Loucy (cell line): Measurements from ENCODE around the gene FAM131B.

Experiments
- EZH2phosphoT487 ChIP-seq: fragments of 200-600 bp; IDR thresholded peaks from 2 replicates; pipeline ENCODE4 v1.6.1; 2018; ENCODE audit warnings: antibody characterized with exemption, mild to moderate bottlenecking, moderate library complexity, borderline replicate concordance
- TF ChIP-seq, protein P1 (sequence below): fragments of 200-600 bp; sonication (generic); conservative IDR thresholded peaks from 2 replicates; pipeline ENCODE4 v1.5.1; 2014; ENCODE audit warnings: mild to moderate bottlenecking, antibody characterized with exemption, low read length

- TF ChIP-seq, protein P1, sequence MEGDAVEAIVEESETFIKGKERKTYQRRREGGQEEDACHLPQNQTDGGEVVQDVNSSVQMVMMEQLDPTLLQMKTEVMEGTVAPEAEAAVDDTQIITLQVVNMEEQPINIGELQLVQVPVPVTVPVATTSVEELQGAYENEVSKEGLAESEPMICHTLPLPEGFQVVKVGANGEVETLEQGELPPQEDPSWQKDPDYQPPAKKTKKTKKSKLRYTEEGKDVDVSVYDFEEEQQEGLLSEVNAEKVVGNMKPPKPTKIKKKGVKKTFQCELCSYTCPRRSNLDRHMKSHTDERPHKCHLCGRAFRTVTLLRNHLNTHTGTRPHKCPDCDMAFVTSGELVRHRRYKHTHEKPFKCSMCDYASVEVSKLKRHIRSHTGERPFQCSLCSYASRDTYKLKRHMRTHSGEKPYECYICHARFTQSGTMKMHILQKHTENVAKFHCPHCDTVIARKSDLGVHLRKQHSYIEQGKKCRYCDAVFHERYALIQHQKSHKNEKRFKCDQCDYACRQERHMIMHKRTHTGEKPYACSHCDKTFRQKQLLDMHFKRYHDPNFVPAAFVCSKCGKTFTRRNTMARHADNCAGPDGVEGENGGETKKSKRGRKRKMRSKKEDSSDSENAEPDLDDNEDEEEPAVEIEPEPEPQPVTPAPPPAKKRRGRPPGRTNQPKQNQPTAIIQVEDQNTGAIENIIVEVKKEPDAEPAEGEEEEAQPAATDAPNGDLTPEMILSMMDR = no peak
- no peak for TF ChIP-seq EZH2phosphoT487
Observed at GRCh38 chr7:143379611-143380259, 17.2 kb upstream of the FAM131B start.
